IPS-NIHi11 (cell line): ENCODE measurements around the gene AKAP9.
"Not testable (repeated sequence)": the region's sequence is repeated elsewhere in the genome, so short reads cannot be mapped to it uniquely, and the experiment has no call there.

Experiments
- DNase-seq: peaks from one replicate; pipeline ENCODE4 v3.0.0; 2012; ENCODE audit warnings: mixed read lengths, low spot score

The AKAP9 gene

DNA sequence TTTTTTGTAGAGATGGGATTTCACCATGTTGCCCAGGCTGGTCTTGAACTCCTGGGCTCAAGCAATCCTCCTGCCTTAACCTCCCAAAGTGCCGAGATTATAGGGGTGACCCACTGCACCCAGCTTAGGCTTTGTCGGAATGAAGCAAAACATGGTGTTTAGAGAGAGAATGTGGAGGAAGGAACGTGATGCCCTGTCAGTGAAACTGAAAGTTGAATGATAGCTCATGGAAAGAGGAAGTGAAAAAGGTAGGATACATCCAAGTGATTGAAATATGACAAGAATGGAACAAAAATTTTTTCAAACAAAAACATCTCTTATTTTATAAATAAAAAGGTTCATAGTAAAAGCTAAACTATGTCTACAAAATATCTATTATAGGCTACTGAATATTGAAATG is 5.9 kb downstream of the AKAP9 start:
- no peak for DNase-seq

DNA sequence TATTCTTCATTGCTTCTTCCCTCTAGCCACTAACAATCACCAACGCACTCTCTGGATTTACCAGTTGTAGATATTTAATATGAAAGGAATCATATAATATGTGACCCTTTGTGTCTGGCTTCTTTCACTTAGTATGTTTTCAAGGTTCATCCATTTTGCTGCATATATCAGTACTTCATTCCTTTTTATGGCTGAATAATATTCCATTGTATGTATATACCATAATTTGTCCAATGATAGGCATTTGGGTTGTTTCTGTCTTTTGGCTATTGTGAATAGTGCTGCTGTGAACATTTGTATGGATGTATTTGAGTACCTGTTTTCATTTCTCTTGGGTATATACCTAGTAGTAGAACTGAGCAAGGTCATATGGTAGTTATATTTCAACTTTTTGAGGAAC is 7.3 kb downstream of the AKAP9 start:
- DNase-seq: no peak

DNA sequence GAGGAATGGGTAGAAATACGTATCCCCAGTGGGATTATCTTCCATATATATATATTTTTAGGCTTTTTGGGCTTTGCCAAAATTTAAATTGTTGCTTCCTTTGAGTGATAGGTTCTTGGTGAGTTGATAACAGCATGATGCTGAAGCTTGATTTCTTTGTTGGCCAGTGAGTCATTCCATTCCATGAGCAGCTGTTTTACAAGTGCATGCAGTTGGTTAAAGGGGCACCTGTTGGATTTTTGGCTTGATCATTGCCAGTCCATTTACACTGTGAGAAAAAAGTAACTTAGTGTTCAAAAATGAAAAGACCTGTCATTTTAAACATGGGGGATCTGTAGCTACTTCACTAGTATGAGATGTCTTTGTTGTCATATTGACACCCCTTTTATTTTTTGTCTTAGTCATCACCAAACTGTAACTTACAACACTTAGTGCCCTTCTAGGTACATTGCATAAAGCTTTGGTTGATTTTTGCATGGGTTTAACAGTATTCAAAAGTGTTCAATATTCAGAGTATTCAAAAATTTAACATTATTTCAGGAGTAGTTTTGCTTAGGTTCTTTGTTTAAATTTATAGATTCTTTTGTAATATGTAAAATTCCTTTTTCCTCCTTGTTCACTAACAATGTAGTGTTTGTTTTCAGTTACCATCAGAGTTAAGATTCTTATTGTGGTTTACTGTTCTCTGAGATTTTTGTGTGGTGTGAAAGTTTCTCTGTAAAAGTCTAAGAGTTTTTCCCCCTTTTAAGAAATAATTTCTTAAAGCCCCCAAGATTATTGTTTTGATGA is 8.8 kb downstream of the AKAP9 start:
- no peak for DNase-seq

DNA sequence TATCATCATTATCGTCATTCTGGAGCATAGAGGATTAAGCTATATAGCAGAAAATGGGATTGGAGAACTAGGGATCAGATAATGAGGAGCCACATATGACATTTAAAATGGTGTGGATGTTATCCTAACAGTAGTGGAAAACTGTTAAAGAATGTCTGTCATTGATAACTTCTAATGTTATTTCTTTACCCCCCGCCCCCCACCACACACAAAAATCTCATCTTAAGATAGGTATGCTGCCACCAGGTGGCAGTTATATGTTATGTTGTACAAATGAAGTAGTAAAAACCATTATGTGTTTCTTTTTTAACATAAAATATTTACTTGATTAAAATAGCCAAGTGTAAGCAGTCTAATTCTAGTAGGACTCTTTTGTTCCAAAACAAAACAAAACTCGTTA is 13.0 kb downstream of the AKAP9 start:
- DNase-seq: no peak

DNA sequence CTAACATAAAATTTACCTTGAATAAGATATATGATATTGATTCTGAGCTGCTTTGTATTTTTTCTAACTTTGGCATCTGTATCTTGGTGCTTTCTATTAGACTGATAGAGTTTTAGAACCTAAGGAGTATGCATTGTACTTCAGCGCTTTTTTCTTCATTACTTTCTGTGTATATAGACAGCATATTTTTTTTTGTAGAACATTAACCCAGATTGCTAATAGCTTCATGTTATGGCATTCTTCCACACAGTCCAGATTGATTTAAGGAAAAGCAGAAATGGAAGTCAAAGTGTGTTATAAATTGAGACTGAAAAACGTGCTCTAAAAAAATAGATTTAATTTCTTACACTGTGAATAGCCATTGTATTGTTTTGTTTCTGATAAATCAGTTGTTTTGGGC is 15.8 kb downstream of the AKAP9 start:
- not testable (repeated sequence) for DNase-seq

- DNase-seq: no peak
These were observed 16.6 kb downstream of the AKAP9 start for GRCh38 chr7:91957232-91957631.

GRCh38 chr7:91957823-91958222 is 17.2 kb downstream of the AKAP9 start:
- DNase-seq: no peak

DNA sequence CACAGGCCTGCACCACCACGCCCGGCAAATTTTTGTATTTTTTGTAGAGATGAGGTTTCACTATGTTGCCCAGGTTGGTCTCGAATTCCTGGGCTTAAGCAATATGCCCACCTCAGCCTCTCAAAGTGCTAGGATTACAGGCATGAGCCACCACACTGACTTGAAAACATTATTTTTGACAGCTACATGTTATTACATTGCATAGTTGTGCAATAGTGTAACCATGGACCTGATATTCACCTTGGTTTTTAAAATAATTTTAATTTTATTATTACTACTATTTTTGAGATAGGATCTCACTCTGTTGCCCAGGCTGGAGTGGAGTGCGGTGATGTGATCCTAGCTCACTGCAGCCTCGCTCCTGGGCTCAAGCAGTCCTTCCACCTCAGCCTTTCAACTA is 18.4 kb downstream of the AKAP9 start:
- no peak for DNase-seq

DNA sequence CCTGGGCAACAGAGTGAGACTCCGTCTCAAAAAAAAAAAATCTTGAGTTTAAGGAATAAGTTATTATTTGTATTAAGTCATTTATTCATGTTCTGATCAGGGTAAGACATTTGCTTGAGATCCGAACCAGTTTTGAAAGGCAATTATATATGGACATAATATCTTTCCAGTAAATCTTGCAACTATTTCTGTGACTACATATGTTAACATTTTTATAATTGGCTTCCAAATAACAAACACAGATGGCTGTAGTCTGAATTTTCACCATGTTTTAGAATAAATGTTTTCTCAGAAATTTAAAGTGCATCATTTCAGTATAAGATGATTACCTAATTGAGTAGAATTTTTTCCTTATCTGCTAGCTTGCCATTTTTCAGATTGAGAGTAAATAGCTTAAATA is 21.2 kb downstream of the AKAP9 start:
- DNase-seq: no peak

DNA sequence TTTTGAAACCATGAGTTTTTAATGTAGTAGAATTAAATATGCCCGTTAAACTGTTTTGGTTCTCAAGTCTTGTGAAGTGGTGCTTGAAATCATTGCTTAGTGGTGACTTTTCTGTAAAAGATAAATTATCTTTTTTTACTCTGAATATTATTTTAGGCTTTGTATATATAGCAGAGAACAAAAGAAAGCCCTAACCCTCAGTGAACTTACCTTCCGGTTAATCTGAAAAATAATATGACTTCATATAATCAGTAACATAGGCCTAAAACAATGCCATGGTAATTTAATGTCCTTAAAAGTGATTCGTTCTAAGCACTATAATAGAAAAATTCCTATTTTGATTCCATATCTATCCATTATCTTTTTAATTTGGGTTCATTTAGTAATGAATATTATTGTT is 21.8 kb downstream of the AKAP9 start:
- no peak for DNase-seq

GRCh38 chr7:91967513-91967912 is 26.9 kb downstream of the AKAP9 start:
- DNase-seq: not testable (repeated sequence)

DNA sequence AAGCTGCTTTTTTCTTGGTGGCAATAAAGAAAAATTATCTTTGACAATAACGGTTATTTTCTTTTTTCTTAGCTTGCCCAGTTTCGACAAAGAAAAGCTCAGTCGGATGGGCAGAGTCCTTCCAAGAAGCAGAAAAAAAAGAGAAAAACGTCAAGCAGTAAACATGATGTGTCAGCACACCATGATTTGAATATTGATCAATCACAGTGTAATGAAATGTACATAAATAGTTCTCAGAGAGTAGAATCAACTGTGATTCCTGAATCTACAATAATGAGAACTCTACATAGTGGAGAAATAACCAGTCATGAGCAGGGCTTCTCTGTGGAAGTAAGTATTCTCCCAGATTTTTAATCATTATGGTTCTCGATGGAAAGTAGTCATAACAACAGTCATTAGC is 33.0 kb downstream of the AKAP9 start:
- DNase-seq: no peak

GRCh38 chr7:91974066-91974465 is 33.4 kb downstream of the AKAP9 start:
- no peak for DNase-seq

DNA sequence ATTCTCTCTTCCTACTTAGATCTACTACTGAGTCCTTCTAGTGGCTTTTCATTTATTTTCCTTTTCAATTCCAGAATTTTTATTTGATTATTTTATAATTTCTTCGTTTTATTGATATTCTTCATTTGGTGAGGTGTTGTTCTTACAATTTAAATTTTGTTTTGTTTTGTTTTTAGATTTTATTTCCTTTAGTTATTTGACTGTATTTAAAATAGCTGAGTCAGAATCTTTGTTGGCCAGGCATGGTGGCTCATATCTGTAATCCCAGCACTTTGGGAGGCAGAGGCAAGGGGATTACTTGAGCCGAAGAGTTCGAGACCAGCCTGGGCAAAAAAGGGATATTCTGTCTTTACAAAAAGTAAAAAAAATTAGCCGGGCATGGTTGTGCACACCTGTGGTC is 36.1 kb downstream of the AKAP9 start:
- DNase-seq: no peak

GRCh38 chr7:91979590-91979989 is 38.9 kb downstream of the AKAP9 start:
- DNase-seq: no peak

GRCh38 chr7:91982352-91982751 is 41.7 kb downstream of the AKAP9 start:
- not testable (repeated sequence) for DNase-seq

- no peak for DNase-seq
These were observed 47.6 kb downstream of the AKAP9 start for GRCh38 chr7:91988213-91988612.

- no peak for DNase-seq
These were observed 53.3 kb downstream of the AKAP9 start for GRCh38 chr7:91993976-91994375.

DNA sequence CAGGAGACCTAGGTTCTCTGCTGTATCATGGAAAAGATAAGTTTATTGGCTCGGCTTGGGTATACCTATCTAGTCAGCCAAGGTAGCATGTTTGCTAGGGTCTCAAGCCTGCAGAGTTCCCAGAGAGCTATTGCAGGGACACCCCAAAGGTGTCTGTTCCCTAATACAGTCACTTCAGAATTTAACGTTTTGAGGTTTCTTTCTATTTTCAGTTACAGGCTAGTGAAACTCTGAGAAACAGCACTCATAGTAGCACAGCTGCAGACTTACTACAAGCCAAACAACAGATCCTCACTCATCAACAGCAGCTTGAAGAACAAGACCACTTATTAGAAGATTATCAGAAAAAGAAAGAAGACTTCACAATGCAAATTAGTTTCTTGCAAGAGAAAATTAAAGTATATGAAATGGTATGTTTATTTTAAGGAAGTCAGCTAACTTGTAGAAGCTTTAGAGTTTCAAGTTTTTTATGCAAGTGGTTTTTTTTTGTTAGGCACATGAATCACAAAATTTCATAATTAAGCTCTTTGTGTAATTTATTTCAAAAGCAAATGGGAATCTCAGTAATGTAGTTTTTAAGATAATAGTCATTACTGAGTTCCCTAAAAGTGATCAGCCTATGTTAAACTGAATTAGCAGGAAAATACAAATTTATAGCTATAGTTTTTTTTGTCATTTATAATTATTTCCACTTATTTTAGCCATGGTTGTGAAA is 54.9 kb downstream of the AKAP9 start:
- no peak for DNase-seq

DNA sequence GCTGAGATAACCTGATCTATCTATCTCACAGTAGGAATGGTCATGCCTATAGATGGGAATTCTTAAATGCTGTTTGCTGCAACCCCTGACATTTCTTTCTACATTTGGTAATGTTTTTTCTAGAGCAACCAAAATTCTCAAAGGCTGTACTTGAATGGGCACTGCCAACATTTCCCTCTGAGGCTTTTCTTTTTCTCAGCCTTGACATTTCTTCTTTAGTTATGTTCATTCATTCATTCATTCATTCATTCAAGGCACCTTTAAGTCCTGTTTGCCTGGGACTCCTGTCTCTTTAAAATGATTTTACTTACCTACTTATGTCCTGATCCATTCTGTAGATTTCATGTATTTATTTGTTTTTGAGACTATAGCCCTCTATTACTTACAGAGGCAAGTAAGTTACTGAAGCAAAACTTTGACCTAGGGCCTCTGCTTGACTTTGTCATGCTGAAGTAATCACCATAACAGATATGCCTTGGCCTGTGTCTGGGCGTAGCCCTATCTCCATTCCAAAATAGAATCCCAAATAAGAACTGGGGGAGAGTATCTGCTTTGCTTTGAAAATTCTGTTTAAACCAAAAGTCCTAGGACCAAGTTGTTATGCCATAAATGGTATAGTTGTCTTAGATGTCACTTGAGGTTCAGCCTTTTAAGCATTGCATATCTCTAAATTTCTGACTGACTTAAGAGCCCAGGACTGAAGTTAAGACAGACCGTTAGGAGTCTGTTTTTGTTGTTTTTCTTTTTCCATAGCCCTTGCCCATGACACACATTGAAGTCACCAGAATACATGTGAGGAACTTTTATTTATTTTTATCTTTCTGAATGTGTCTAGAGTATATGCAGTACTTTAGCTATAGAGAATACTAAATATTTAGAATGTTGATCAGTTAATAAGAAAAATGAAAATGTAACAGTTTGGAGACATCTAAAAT is 59.2 kb downstream of the AKAP9 start:
- no peak for DNase-seq

GRCh38 chr7:92002720-92003119 is 62.1 kb downstream of the AKAP9 start:
- DNase-seq: no peak

DNA sequence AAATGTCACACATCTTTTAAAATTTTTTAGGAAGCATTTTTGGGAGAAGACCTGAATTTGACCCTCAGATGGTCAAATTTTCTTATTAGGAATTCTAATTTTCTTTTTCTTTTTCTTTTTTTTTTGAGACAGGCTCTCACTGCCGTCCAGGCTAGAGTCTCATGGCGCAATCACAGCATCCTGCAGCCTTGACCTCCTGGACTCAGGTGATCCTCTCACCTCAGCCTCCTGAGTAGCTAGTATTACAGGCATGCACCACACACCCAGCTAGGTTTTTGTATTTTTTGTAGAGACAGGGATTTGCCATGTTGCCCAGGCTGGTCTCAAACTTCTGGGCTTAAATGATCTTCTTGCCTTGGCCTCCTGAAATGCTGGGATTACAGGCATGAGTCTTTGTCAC is 65.4 kb downstream of the AKAP9 start:
- no peak for DNase-seq

GRCh38 chr7:92010215-92010614 is 69.6 kb downstream of the AKAP9 start:
- no peak for DNase-seq
